CD4-positive, alpha-beta T cell treated with Interleukin-6 for 4 hours (primary cell): ENCODE data around the gene HIVEP2.
"Not testable (repeated sequence)": the region's sequence is repeated elsewhere in the genome, so short reads cannot be mapped to it uniquely, and the experiment has no call there.

ENCODE experiments used
- DNase-seq: peaks from one replicate; pipeline ENCODE4 v3.0.0-alpha.2; 2020; ENCODE audit warnings: mixed read lengths

HIVEP2 gene

GRCh38 chr6:142945049-142945445, at the start of gene HIVEP2:
TSS of gene HIVEP2 (minus strand) at chr6:142945176. CDS start at chr6:142774738, 170,438 bp downstream.
- DNase-seq = peak; percentile 85

- DNase-seq = no peak
Measured at GRCh38 chr6:142993977-142994376, 49.0 kb upstream of the HIVEP2 start.

- no peak for DNase-seq
Measured at GRCh38 chr6:142987490-142987889, 42.5 kb upstream of the HIVEP2 start.

GRCh38 chr6:142985281-142985680, 40.3 kb upstream of the HIVEP2 start:
- no peak for DNase-seq

GRCh38 chr6:142984386-142984785, 39.4 kb upstream of the HIVEP2 start:
- no peak for DNase-seq

- no peak for DNase-seq
Measured at GRCh38 chr6:142975365-142975764, 30.4 kb upstream of the HIVEP2 start.

GRCh38 chr6:142970941-142971340, 26.0 kb upstream of the HIVEP2 start:
- DNase-seq = not testable (repeated sequence)

GRCh38 chr6:142968601-142969000, 23.6 kb upstream of the HIVEP2 start:
- DNase-seq = no peak

- DNase-seq = no peak
Measured at GRCh38 chr6:142966294-142966693, 21.3 kb upstream of the HIVEP2 start.

GRCh38 chr6:142965164-142965563, 20.2 kb upstream of the HIVEP2 start:
- DNase-seq = no peak

GRCh38 chr6:142960098-142960497, 15.1 kb upstream of the HIVEP2 start:
- DNase-seq = no peak

- DNase-seq = no peak
Measured at GRCh38 chr6:142958343-142958742, 13.4 kb upstream of the HIVEP2 start.

- DNase-seq = no peak
Measured at GRCh38 chr6:142956726-142957125, 11.8 kb upstream of the HIVEP2 start.

GRCh38 chr6:142954844-142955243, 9.9 kb upstream of the HIVEP2 start:
- DNase-seq = no peak

GRCh38 chr6:142953373-142954273, 8.6 kb upstream of the HIVEP2 start:
- no peak for DNase-seq

GRCh38 chr6:142952614-142953013, 7.6 kb upstream of the HIVEP2 start:
- DNase-seq = no peak

GRCh38 chr6:142950291-142950690, 5.3 kb upstream of the HIVEP2 start:
- no peak for DNase-seq

- peak; percentile 29 for DNase-seq
Measured at GRCh38 chr6:142947714-142948480, 2.9 kb upstream of the HIVEP2 start.

- DNase-seq = peak; percentile 71
Measured at GRCh38 chr6:142946924-142947713, 2.1 kb upstream of the HIVEP2 start.

GRCh38 chr6:142946181-142946923, 1.4 kb upstream of the HIVEP2 start:
- DNase-seq = peak; percentile 93

- DNase-seq = peak; percentile 64
Measured at GRCh38 chr6:142945446-142946180, 637 bp upstream of the HIVEP2 start.
